Measurements from ENCODE around the gene PRR3. TPM values are rescaled to one million over a fixed set of nuclear protein-coding genes. Genes with fewer than 3 reads are reported as not detected.

PRR3 gene
- total RNA-seq, 2 donors from 2014 or later: 8.6 to 11.7 TPM

GRCh38 chr6:30570740-30571074 is 13.6 kb downstream of the PRR3 start:
- intact Hi-C loops (cut with DNase I): no loop called here
- no peaks in the 10 kb centered on the region for H3K36me3 ChIP-seq
- no peaks in the 10 kb centered on the region for H3K27me3 ChIP-seq (replicated peaks; ENCODE audit: insufficient read depth)
- no peaks in the 10 kb centered on the region for H3K9me3 ChIP-seq
- DNase-seq (ENCODE audit: low spot score): no peak
- no peak for TF ChIP-seq POLR2A (IDR thresholded peaks at IDR 0.05)
- TF ChIP-seq CTCF (IDR thresholded peaks at IDR 0.05): no peak
- no peak for TF ChIP-seq POLR2AphosphoS5 (IDR thresholded peaks at IDR 0.05)
- peak overlapping the region; percentile 57 to 61 for H3K4me3 ChIP-seq
- under 1% methylated on average over 18 of the region's 18 CpGs for WGBS
- peaks cover 6% of the 10 kb centered on the region for H3K4me1 ChIP-seq (replicated peaks)
- H3K27ac ChIP-seq: peak overlapping the region; percentile 88 to 90

- peak within 1 kb of the TSS; percentile 88 to 90 for H3K27ac ChIP-seq
- intact Hi-C loops (cut with DNase I): no loop called here
- WGBS: under 1% methylated on average over 50 of the region's 59 CpGs
Measured at GRCh38 chr6:30571075-30571761, 14.1 kb downstream of the PRR3 start, which contains the start of gene ABCF1. Gene ABCF1 (plus strand): TSS chr6:30571442. CDS start chr6:30571488, 46 bp downstream.

GRCh38 chr6:30571762-30572082 is 14.6 kb downstream of the PRR3 start:
- DNase-seq (ENCODE audit: low spot score): no peak
- Histone ChIP-seq H3K27ac (peak overlapping the region; percentile 88 to 90), H3K4me1 (replicated peaks) (peaks cover 6% of the 10 kb centered on the region), H3K27me3 (replicated peaks; ENCODE audit: insufficient read depth) (no peaks in the 10 kb centered on the region), H3K36me3 (no peaks in the 10 kb centered on the region), H3K4me3 (peak overlapping the region; percentile 57 to 61), H3K9me3 (no peaks in the 10 kb centered on the region)
- intact Hi-C loops (cut with DNase I): no loop called here
- WGBS: under 1% methylated on average over 8 of the region's 8 CpGs
- TF ChIP-seq POLR2AphosphoS5 (IDR thresholded peaks at IDR 0.05): no peak
- no peak for TF ChIP-seq POLR2A (IDR thresholded peaks at IDR 0.05)
- TF ChIP-seq CTCF (IDR thresholded peaks at IDR 0.05): no peak

More at GRCh38 chr6:30571075-30571761, 14.1 kb downstream of the PRR3 start, which contains the start of gene ABCF1:
- no peaks in the 10 kb centered on the region for H3K9me3 ChIP-seq
- peak within 1 kb of the TSS; percentile 57 to 61 for H3K4me3 ChIP-seq
- H3K27me3 ChIP-seq (replicated peaks; ENCODE audit: insufficient read depth): no peaks in the 10 kb centered on the region
- peaks cover 6% of the 10 kb centered on the region for H3K4me1 ChIP-seq (replicated peaks)
- TF ChIP-seq POLR2AphosphoS5 (IDR thresholded peaks at IDR 0.05): peak; percentile 98
- peak in 2 of 4 experiments; percentile 2 to 13 for TF ChIP-seq CTCF (IDR thresholded peaks at IDR 0.05)
- peak; percentile 88 for TF ChIP-seq POLR2A (IDR thresholded peaks at IDR 0.05)
- DNase-seq (ENCODE audit: low spot score): peak; percentile 99
- H3K36me3 ChIP-seq: no peaks in the 10 kb centered on the region

- no peak for DNase-seq (ENCODE audit: low spot score)
- peak overlapping the region; percentile 88 to 90 for H3K27ac ChIP-seq
- no peaks in the 10 kb centered on the region for H3K27me3 ChIP-seq (replicated peaks; ENCODE audit: insufficient read depth)
- intact Hi-C loops (cut with DNase I): no loop called here
- peak overlapping the region; percentile 57 to 61 for H3K4me3 ChIP-seq
- H3K36me3 ChIP-seq: no peaks in the 10 kb centered on the region
- H3K9me3 ChIP-seq: no peaks in the 10 kb centered on the region
- TF ChIP-seq POLR2A (IDR thresholded peaks at IDR 0.05) (no peak), CTCF (IDR thresholded peaks at IDR 0.05) (no peak), POLR2AphosphoS5 (IDR thresholded peaks at IDR 0.05) (no peak)
- peaks cover 6% of the 10 kb centered on the region for H3K4me1 ChIP-seq (replicated peaks)
Measured at GRCh38 chr6:30572148-30572547, 15.1 kb downstream of the PRR3 start.

GRCh38 chr6:30573113-30573512 is 16.0 kb downstream of the PRR3 start:
- DNase-seq (ENCODE audit: low spot score): no peak
- H3K4me3 ChIP-seq: no peak overlapping the region
- WGBS: 61% methylated on average over 4 of the region's 4 CpGs
- no peaks in the 10 kb centered on the region for H3K27me3 ChIP-seq (replicated peaks; ENCODE audit: insufficient read depth)
- H3K9me3 ChIP-seq: no peaks in the 10 kb centered on the region
- peaks cover 0 to 4% of the 10 kb centered on the region in 2 donors for H3K36me3 ChIP-seq
- H3K4me1 ChIP-seq (replicated peaks): peaks cover 6% of the 10 kb centered on the region
- no peak for TF ChIP-seq CTCF (IDR thresholded peaks at IDR 0.05)
- TF ChIP-seq POLR2AphosphoS5 (IDR thresholded peaks at IDR 0.05): no peak
- TF ChIP-seq POLR2A (IDR thresholded peaks at IDR 0.05): no peak
- intact Hi-C loops (cut with DNase I): no loop called here
- H3K27ac ChIP-seq: no peak overlapping the region
